ENCODE results near the gene COL9A1.

COL9A1 gene

DNA sequence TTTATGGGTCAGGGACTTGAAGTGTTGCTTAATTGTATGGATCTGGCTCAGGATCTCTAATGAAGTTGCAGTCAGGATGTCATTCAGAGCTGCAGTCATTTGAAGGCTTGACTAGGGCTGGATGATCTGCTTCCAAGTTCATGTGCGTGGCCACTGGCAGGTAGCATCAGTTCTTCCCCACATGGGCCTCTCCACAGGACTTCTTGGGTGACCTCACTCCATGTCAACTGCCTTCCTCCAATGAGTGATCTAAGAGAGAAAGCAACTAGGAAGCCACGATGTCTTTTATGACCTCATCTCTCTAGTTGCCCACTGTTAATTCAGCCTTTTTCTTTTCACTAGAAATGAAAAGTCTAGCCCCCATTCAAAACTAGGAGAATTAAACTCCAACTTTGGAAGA lies 104.1 kb downstream of the COL9A1 start:
- TF ChIP-seq, protein P1, sequence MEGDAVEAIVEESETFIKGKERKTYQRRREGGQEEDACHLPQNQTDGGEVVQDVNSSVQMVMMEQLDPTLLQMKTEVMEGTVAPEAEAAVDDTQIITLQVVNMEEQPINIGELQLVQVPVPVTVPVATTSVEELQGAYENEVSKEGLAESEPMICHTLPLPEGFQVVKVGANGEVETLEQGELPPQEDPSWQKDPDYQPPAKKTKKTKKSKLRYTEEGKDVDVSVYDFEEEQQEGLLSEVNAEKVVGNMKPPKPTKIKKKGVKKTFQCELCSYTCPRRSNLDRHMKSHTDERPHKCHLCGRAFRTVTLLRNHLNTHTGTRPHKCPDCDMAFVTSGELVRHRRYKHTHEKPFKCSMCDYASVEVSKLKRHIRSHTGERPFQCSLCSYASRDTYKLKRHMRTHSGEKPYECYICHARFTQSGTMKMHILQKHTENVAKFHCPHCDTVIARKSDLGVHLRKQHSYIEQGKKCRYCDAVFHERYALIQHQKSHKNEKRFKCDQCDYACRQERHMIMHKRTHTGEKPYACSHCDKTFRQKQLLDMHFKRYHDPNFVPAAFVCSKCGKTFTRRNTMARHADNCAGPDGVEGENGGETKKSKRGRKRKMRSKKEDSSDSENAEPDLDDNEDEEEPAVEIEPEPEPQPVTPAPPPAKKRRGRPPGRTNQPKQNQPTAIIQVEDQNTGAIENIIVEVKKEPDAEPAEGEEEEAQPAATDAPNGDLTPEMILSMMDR (IDR thresholded peaks at IDR 0.05) = no peak
- no peak overlapping the region for H3K4me3 ChIP-seq (ENCODE audit: low read depth in 1 of 2, low read length in 1 of 2)
- H3K4me1 ChIP-seq (ENCODE audit: control insufficient read depth in 1 of 2, insufficient read depth in 1 of 2, low read depth in 1 of 2, low read length in 1 of 2) = no peaks in the 10 kb centered on the region
- no peaks in the 10 kb centered on the region for H3K27me3 ChIP-seq
- H3K9me3 ChIP-seq = no peaks in the 10 kb centered on the region
- H3K36me3 ChIP-seq = no peaks in the 10 kb centered on the region
- no peak overlapping the region for H3K27ac ChIP-seq

DNA sequence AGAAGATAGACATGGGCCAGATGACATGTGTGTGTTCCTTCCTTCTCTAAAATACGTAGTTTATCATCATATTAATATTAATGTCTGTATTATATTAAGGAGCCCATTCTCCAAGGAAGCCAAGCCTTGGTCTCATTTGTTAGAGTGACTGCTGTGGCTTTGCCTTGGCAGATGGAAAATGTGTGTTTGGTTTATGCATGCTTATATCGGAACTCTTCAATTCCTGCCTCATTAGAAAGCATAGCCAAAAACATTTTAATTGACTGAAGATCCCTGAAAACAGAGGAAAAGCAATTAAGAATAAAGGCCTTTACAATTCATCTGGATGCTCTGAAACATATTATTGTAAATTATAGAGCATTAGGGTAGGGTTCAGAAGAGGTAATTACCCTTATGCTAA lies 106.4 kb downstream of the COL9A1 start:
- Histone ChIP-seq H3K4me3 (ENCODE audit: low read depth in 1 of 2, low read length in 1 of 2) (no peak overlapping the region), H3K27ac (no peak overlapping the region), H3K9me3 (no peaks in the 10 kb centered on the region), H3K27me3 (no peaks in the 10 kb centered on the region), H3K36me3 (no peaks in the 10 kb centered on the region), H3K4me1 (ENCODE audit: control insufficient read depth in 1 of 2, insufficient read depth in 1 of 2, low read depth in 1 of 2, low read length in 1 of 2) (no peaks in the 10 kb centered on the region)
- TF ChIP-seq, protein P1 (IDR thresholded peaks at IDR 0.05) = no peak

DNA sequence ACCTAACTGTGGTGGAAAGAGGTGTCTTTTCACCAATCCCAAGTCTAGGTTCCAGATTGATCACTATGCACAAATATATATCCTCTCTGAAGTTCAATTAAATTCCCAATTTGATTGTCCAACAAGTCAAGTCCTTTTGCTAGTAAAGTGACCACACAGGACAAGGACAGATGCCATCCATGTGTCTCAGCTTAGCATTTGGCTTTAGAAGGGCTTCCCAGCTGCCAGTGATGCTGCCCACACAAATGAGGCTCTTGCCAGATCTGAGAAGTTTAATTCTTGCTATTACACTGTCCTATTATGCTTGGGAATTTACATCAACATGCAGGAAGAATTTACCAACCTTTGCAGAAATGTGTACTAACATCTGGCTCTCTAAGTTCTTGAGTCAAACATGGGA lies 108.5 kb downstream of the COL9A1 start:
- no peak overlapping the region for H3K27ac ChIP-seq
- no peaks in the 10 kb centered on the region for H3K27me3 ChIP-seq
- TF ChIP-seq, protein P1 (IDR thresholded peaks at IDR 0.05) = no peak
- H3K9me3 ChIP-seq = no peaks in the 10 kb centered on the region
- no peaks in the 10 kb centered on the region for H3K36me3 ChIP-seq
- no peaks in the 10 kb centered on the region for H3K4me1 ChIP-seq (ENCODE audit: control insufficient read depth in 1 of 2, insufficient read depth in 1 of 2, low read depth in 1 of 2, low read length in 1 of 2)
- H3K4me3 ChIP-seq (ENCODE audit: low read depth in 1 of 2, low read length in 1 of 2) = no peak overlapping the region

DNA sequence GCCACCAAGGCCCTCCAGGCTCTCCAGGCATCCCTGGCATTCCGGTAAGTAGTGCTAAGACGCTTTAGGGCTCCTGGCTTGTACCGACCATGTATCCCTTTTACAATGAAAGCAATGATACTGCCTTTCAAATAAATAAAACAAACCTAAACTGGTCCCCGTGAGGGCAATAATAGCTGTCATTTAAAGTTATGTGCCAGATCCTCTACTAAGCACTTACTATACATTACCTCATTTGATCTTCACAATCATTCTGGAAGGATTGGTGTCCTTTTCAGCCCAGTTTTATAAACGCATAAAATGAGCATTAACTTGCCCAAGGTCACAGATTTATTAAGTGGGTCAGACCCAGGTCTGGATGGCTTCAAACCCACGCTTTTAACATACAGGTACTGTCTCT lies 114.7 kb downstream of the COL9A1 start:
- TF ChIP-seq, protein P1 (IDR thresholded peaks at IDR 0.05) = no peak
- Histone ChIP-seq H3K27me3 (no peaks in the 10 kb centered on the region), H3K4me3 (ENCODE audit: low read depth in 1 of 2, low read length in 1 of 2) (no peak overlapping the region), H3K36me3 (no peaks in the 10 kb centered on the region), H3K27ac (no peak overlapping the region), H3K9me3 (no peaks in the 10 kb centered on the region), H3K4me1 (ENCODE audit: control insufficient read depth in 1 of 2, insufficient read depth in 1 of 2, low read depth in 1 of 2, low read length in 1 of 2) (no peaks in the 10 kb centered on the region)

DNA sequence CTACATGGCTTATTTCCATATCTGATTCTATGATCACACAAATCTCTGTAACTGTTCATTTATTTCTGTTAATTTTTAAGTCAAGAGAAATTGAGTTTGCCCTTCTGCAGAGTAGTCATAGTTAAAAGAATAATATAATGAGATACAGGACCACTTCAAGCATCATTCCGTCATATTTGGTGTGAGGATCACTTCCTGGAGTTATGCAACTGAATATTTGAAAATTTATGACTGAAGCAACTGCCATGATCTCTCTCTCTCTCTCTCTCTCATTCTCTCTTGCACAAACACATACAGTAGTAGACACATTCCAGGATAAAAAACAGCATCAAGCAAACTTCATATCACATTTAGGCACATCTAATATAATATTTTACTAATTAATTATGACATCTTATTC lies 116.4 kb downstream of the COL9A1 start:
- Histone ChIP-seq H3K27ac (no peak overlapping the region), H3K27me3 (no peaks in the 10 kb centered on the region), H3K36me3 (no peaks in the 10 kb centered on the region), H3K4me3 (ENCODE audit: low read depth in 1 of 2, low read length in 1 of 2) (no peak overlapping the region), H3K9me3 (no peaks in the 10 kb centered on the region), H3K4me1 (ENCODE audit: control insufficient read depth in 1 of 2, insufficient read depth in 1 of 2, low read depth in 1 of 2, low read length in 1 of 2) (no peaks in the 10 kb centered on the region)
- TF ChIP-seq, protein P1 (IDR thresholded peaks at IDR 0.05) = no peak

DNA sequence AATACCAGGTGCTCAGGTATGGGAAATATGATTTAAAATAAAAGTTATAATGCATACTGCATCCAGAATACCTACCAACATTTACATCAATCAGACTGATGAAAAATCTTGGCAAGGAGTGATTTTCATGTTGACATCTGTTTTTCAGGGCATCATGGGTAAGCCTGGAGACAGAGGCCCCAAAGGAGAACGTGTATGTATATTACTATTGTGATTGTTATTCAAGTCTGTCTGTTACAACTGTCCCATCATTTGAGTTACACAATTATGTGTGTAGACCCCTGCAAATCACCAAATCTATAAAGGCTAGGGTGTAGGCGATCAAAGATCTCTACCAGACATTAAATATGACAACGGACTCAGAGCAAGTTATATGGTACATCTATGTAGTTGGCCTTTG lies 118.2 kb downstream of the COL9A1 start:
- TF ChIP-seq, protein P1 (IDR thresholded peaks at IDR 0.05) = no peak
- no peaks in the 10 kb centered on the region for H3K27me3 ChIP-seq
- no peaks in the 10 kb centered on the region for H3K36me3 ChIP-seq
- H3K27ac ChIP-seq = no peak overlapping the region
- H3K4me1 ChIP-seq (ENCODE audit: control insufficient read depth in 1 of 2, insufficient read depth in 1 of 2, low read depth in 1 of 2, low read length in 1 of 2) = no peaks in the 10 kb centered on the region
- no peaks in the 10 kb centered on the region for H3K9me3 ChIP-seq
- no peak overlapping the region for H3K4me3 ChIP-seq (ENCODE audit: low read depth in 1 of 2, low read length in 1 of 2)
